Brain pericyte (primary cell): Measurements from ENCODE around the gene CEACAM16.
"Not testable (repeated sequence)": the region's sequence is repeated elsewhere in the genome, so short reads cannot be mapped to it uniquely, and the experiment has no call there.

ENCODE experiments used
- DNase-seq: peaks from one replicate; pipeline ENCODE4 v3.0.0-alpha.2; 2012; ENCODE audit warnings: low read depth, low spot score

The CEACAM16 gene

DNA sequence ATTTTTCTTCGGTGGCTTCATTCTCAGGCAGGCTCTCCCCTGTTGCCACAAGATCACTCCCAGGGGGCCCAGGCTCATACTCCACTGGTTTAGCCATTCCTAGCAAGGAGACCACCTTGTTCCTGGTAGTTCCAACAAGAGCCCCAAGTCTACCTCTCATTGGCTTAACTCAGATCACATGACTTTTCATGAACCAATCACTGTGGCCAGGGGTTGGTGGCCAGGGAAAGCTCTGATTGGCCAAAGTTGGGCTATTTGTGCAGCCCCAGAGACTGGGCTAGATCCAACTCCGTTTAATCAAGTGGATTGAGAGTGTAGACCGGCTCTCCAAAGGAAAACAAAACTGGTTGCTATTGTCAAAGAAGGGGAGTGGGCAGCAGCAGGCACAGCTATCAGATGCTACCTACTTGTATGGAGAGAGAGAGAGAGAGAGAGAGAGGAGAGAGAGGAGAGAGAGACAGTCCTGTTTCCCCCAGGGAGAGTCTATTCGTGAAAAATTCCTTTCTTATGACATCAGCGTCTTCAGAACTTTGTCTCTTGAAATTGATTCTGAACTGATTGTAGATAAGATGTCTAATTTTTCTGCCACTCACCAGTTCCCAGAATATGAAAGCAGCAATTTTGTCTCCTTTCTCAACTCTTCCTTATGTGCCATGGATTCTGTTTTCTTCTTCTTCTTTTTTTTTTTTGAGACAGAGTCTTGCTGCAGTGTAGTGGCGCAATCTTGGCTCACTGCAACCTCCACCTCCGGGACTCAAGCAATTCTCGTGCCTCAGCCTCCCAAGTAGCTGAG is 21.7 kb upstream of the CEACAM16 start:
- no peak for DNase-seq

DNA sequence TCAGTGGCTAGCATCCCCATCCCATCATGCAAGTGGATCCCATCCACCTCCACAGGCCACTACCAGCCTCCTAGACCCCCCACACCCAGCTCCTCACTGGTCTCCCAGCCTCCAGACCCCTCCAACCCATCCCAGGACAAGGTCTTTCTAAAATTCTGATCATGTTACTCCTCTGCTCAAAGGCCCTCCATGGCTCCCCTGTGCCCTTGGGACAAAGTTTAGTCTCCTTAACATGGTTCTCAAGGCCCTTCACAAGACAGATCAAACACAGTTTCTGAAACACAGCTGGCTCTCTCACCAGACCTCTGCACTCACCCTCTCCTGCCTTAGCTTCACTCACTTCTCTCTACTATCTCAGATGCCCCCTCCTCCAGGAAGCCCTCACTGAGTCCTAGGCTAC is 18.4 kb upstream of the CEACAM16 start:
- DNase-seq: no peak

GRCh38 chr19:44681992-44682790 is 16.8 kb upstream of the CEACAM16 start:
- no peak for DNase-seq

GRCh38 chr19:44682807-44683206 is 16.1 kb upstream of the CEACAM16 start:
- DNase-seq: no peak

DNA sequence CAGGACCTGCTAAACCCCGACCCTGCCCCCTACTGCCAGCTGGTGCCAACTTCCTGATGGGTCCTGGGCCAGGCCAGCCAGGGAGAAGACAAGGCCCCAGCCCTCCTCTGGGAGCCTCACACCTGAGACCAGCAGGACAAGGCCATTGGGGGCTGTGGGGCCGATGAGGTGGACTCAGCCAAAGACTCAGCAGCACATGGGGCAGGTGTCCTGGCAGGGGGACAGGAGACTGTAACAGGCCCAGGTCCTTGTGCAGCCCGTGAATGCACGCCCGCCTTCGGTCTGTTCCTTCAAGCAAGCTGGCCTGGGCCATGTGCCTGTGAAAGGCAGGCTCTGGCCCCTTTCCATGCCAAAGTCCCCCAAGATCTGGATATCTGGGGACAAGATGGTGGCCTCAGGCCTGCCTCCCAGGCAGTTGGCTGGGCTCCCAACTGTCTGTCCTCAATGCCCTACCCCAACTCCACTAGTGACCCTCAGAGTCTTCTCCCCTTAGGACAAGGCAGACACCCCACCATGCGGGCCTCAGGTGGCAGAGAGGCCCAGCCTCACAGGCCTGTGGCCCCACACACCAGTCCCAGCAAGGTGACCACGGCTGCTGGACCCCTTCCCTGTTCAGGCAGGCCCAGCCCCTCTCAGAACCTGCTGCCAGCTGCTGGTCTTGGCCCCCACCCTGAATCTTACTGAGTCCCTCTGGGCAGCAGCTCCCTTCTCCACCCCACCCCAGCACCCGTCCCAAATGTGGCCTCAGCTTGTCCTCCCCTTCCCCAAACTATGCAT is 15.3 kb upstream of the CEACAM16 start:
- DNase-seq: no peak

DNA sequence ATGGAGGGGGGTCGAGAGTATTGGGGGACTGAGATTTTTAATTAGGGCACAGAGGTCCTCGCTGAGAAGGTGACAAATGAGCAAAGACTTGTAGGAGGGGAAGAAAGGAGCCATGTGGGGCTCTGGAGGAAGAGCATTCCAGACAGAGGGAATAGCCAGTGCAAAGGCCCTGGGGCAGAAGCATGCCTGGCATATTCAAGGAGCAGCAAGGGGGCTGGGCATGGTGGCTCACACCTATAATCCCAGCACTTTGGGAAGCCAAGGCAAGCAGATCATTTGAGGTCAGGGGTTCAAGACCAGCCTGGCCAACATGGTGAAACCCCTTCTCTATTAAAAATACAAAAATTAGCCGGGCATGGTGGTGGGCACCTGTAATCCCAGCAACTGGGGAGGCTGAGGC is 14.6 kb upstream of the CEACAM16 start:
- DNase-seq: not testable (repeated sequence)

DNA sequence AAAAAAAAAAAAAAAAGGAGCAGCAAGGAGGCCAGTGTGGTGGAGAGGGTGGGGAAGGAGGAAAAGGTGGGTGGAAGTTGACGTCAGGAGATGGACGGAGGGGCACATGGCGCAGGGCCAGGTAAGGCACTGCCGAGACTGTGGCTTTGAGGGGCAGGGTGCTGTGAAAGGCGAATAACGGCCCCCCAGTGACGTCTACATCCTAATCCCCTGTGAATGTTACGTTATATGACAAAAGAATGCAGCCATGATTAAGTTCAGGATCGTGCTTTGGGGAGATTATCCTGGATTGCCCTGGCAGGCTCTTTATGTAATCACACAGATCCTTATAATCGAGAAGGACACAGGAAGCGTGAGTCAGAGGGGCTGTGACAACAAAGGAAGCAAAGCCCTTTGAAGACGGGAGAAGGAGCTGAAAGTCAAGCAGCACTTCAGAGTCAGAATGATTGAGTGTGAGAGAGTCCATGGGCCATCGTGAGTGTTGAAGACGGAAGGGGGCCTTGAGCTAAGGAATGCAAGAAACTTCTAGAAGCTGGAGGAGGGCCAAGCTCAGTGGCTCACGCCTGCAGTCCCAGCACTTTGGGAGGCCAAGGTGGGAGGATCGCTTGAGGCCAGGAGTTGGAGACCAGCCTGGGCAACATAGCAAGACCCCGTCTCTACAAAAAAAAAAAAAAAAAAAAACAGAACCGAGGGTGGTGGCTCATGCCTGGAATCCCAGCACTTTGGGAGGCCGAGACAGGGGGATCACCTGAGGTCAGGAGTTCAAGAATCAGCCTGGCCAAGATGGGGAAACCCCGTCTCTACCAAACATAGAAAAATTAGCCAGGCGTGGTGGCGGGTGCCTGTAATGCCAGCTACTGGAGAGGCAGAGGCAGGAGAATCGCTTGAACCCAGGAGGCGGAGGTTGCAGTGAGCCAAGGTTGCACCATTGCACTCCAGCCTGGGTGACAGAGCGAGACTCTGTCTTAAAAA is 13.8 kb upstream of the CEACAM16 start:
- DNase-seq: peak; percentile 18

GRCh38 chr19:44685877-44686276 is 13.1 kb upstream of the CEACAM16 start:
- no peak for DNase-seq

GRCh38 chr19:44686896-44687295 is 12.1 kb upstream of the CEACAM16 start:
- DNase-seq: no peak

DNA sequence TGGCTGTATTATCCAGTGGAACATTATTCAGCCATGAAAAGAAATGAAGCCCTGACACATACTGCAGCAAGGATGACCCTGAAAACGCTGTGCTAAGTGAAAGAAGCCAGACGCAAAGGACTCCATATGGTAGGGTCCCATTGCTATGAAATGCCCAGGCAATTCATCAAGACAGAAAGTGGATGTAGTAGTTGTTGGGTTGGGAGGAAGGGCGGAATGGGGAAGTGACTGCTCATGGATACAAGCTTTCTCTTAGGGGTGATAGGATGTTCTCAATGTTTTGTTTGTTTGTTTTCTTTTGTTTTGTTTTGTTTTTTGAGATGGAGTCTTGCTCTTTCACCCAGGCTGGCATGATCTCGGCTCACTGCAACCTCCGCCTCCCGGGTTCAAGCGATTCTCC is 11.1 kb upstream of the CEACAM16 start:
- no peak for DNase-seq

DNA sequence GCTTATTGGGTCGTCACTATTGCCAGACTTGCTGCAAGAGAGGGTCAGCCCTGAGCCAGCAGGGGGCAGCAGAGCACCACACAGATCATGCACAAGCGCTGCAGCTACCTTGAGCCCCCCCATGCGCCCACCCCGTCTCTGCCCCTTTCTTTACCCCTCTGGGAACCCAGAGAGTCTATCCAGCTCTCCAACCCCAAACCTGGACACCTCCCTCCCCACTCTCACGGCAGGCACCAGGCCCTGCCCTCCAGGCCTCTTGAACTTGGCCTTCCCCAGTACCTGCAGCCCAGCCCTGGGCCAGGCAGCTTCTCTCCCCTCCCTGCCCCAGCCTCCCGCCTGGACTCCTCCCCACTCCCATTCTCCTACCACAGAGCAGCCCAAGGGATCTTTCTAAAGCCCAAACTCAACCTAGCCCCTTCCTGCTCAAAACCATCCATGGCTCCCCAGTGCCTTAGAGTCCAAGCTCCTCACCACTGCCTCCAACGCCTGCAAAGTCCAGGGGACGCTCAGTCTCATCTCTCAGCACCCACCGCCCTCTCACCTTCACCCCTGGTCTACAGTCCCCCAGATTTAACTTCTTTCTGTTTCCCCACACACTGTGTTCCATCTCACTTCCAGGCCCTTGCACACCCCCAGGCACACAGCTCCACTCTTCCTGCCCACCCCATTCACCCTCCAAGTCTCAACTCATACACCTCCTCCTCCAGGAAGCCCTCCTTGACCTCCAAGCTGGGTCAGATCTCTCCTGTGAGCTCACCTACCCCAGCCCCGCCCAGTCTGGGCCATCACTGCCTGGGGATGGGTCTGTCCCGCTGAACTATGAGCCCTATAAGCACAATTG is 9.4 kb upstream of the CEACAM16 start:
- DNase-seq: peak; percentile 18

- no peak for DNase-seq
Observed at GRCh38 chr19:44690131-44690440, 8.9 kb upstream of the CEACAM16 start.

GRCh38 chr19:44692379-44692721 is 6.6 kb upstream of the CEACAM16 start:
- DNase-seq: no peak

DNA sequence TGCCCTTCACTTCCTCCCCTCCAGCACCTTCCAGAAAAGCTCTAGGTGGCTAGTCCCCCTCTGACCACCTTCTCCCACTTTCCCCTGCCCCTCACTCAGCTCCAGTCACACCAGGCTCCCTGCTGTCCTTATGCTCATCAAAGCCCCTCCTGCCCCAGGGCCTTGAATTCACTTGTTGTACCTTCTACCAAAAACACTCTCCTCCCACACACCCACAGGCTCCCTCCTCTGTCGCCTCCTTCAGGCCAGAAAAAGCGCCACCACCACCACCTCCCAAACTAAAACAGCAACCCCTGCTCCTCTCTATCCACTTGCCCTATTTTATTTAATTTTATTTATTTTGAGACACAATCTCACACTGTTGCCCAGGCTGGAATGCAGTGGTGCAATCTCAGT is 4.8 kb upstream of the CEACAM16 start:
- no peak for DNase-seq

DNA sequence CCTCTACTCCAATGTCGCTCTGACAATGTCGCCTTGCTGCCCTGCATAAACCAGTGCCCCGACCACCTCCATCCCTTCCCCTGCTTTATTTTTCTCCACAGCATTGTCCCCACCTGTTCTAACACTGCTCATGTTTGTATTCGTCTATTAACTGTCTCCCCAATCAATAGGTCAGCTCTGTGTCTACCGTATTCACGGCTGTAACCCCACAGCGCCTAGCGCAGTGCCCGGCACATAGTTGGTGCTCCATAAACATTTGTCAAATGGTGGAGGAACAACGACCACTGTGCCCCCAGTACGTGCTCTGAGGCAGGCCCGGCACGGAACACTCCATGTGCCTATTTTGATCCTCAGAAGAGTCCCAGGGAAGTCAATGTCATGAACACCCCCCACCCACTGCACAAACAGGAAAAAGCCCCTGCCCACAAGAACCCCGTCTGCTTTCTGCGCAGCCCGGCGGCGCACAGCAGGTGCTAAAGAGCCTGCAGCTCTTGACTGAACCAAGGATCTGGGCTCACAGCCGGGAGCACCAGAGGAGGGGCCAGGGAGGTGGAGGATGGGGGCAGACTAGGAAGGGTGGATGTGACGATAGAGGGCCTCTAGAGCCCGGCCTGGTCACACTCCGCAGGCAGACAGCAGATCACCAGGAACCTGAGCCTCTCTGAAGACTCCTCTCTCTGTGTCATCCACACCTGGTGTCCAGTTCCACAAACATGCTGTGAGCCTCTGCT is 1.8 kb upstream of the CEACAM16 start:
- DNase-seq: no peak

GRCh38 chr19:44697670-44698034 is 1.3 kb upstream of the CEACAM16 start:
- DNase-seq: no peak

GRCh38 chr19:44700547-44700946 is 1.6 kb downstream of the CEACAM16 start:
- no peak for DNase-seq

DNA sequence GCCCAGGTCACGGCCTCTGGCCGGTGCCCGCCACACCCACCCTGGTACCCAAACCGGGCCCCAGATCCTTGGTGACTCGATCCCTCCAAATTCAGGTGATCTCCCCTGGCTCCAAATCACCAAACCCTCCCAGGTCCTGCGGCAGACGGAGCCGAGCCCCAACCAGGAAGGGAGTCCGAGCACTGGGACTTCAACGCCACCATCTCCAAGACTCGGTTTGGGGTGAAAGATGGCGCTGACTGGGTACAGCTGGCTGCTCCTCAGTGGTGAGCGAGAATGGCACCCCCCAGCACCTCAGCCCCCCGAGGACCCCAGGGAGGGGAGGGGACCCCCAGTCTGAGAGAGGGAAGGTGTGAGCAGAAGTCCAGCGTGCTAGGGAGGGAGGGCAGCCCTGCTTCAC is 2.3 kb downstream of the CEACAM16 start:
- DNase-seq: no peak

GRCh38 chr19:44702551-44703176 is 3.7 kb downstream of the CEACAM16 start:
- DNase-seq: no peak
